ENCODE measurements around the gene MOV10.
A peak's percentile ranks its signal among the peaks of the same experiment; 100 is the strongest.

The MOV10 gene

GRCh38 chr1:112714313-112715263, 40.1 kb downstream of the MOV10 start:
- Histone ChIP-seq H3K4me1 (peaks cover 9% of the 10 kb centered on the region), H3K4me3 (ENCODE audit: low read depth, low read length) (peak overlapping the region; percentile 56), H3K9me3 (no peaks in the 10 kb centered on the region; the same call in 1 of the 2 replicates), H3K36me3 (no peaks in the 10 kb centered on the region), H3K27me3 (peaks cover 17% of the 10 kb centered on the region)
- 0 out of 2 replicates have a peak, but pooled peaks have one; percentile 9 for TF ChIP-seq CTCF (IDR thresholded peaks at IDR 0.05; ENCODE audit: low read depth, low read length)
- DNase-seq: no peak

GRCh38 chr1:112715264-112716053, 41.0 kb downstream of the MOV10 start, which contains the start of gene PPM1J:
PPM1J (minus strand) TSS chr1:112715332; CDS start chr1:112715301, 31 bp downstream.
- H3K9me3 ChIP-seq: no peaks in the 10 kb centered on the region; the same call in 1 of the 2 replicates
- no peak for TF ChIP-seq CTCF (IDR thresholded peaks at IDR 0.05; ENCODE audit: low read depth, low read length)
- no peaks in the 10 kb centered on the region for H3K36me3 ChIP-seq
- peak; percentile 98 for DNase-seq
- H3K4me1 ChIP-seq: peaks cover 9% of the 10 kb centered on the region
- peaks cover 23% of the 10 kb centered on the region for H3K27me3 ChIP-seq
- H3K4me3 ChIP-seq (ENCODE audit: low read depth, low read length): peak within 1 kb of the TSS; percentile 62

- Histone ChIP-seq H3K4me1 (peaks cover 9% of the 10 kb centered on the region), H3K27me3 (peaks cover 24% of the 10 kb centered on the region), H3K4me3 (ENCODE audit: low read depth, low read length) (peak overlapping the region; percentile 62), H3K9me3 (no peaks in the 10 kb centered on the region; the same call in 1 of the 2 replicates), H3K36me3 (no peaks in the 10 kb centered on the region)
- peak; percentile 90 for DNase-seq
- peak; percentile 98 for TF ChIP-seq CTCF (IDR thresholded peaks at IDR 0.05; ENCODE audit: low read depth, low read length)
Observed at GRCh38 chr1:112716133-112716720, 41.8 kb downstream of the MOV10 start.

- H3K9me3 ChIP-seq: no peaks in the 10 kb centered on the region; the same call in 1 of the 2 replicates
- no peak for DNase-seq
- TF ChIP-seq CTCF (IDR thresholded peaks at IDR 0.05; ENCODE audit: low read depth, low read length): no peak
- H3K36me3 ChIP-seq: no peaks in the 10 kb centered on the region
- peaks cover 24% of the 10 kb centered on the region for H3K27me3 ChIP-seq
- H3K4me3 ChIP-seq (ENCODE audit: low read depth, low read length): no peak overlapping the region
- H3K4me1 ChIP-seq: peaks cover 16% of the 10 kb centered on the region
Observed at GRCh38 chr1:112717263-112717873, 42.9 kb downstream of the MOV10 start.

- no peaks in the 10 kb centered on the region; the same call in 1 of the 2 replicates for H3K9me3 ChIP-seq
- TF ChIP-seq CTCF (IDR thresholded peaks at IDR 0.05; ENCODE audit: low read depth, low read length): peak; percentile 86
- peaks cover 17% of the 10 kb centered on the region for H3K4me1 ChIP-seq
- H3K4me3 ChIP-seq (ENCODE audit: low read depth, low read length): no peak overlapping the region; the same call in 1 of the 2 replicates
- H3K36me3 ChIP-seq: no peaks in the 10 kb centered on the region
- H3K27me3 ChIP-seq: peaks cover 23% of the 10 kb centered on the region
- DNase-seq: peak; percentile 94
Observed at GRCh38 chr1:112718691-112719418, 44.4 kb downstream of the MOV10 start.
